WTC11 (cell line): ENCODE measurements around the gene DAZAP2. TPM values are rescaled to one million over a fixed set of nuclear protein-coding genes. Genes with fewer than 3 reads are reported as not detected.

Experiments used
- CBFB ChIP-seq: sonication (generic); formaldehyde crosslinking; IDR thresholded peaks from 2 replicates; pipeline ENCODE4 v1.8.1; 2022; ENCODE audit warnings: mild to moderate bottlenecking, low read depth, missing genetic modification reagents
- CREB1 ChIP-seq: sonication (generic); formaldehyde crosslinking; IDR thresholded peaks from 2 replicates; pipeline ENCODE4 v1.8.0; 2023; ENCODE audit warnings: mild to moderate bottlenecking, missing genetic modification reagents
- E2F5 ChIP-seq: sonication (generic); formaldehyde crosslinking; IDR thresholded peaks from 2 replicates; pipeline ENCODE4 v1.8.1; 2022; ENCODE audit warnings: mild to moderate bottlenecking, moderate library complexity, missing genetic modification reagents
- ERG ChIP-seq: fragments of 250-450 bp; sonication (Bioruptor Pico); IDR thresholded peaks from 2 replicates; pipeline ENCODE4 v1.8.0; 2021; ENCODE audit warnings: mild to moderate bottlenecking
- FOXK1 ChIP-seq: sonication (generic); formaldehyde crosslinking; IDR thresholded peaks from 2 replicates; pipeline ENCODE4 v1.8.0; 2022; ENCODE audit warnings: mild to moderate bottlenecking, moderate library complexity, missing genetic modification reagents
- FOXP4 ChIP-seq: sonication (generic); formaldehyde crosslinking; IDR thresholded peaks from 2 replicates; pipeline ENCODE4 v1.8.0; 2022; ENCODE audit warnings: mild to moderate bottlenecking, missing genetic modification reagents
- GABPB1 ChIP-seq: sonication (generic); formaldehyde crosslinking; IDR thresholded peaks from 2 replicates; pipeline ENCODE4 v1.8.1; 2023; ENCODE audit warnings: mild to moderate bottlenecking, missing genetic modification reagents
- HMGXB4 ChIP-seq: sonication (generic); formaldehyde crosslinking; IDR thresholded peaks from 2 replicates; pipeline ENCODE4 v1.8.1; 2023; ENCODE audit warnings: mild to moderate bottlenecking, moderate library complexity, missing genetic modification reagents
- IRF2 ChIP-seq: sonication (generic); formaldehyde crosslinking; IDR thresholded peaks from 2 replicates; pipeline ENCODE4 v1.8.0; 2022; ENCODE audit warnings: low read depth, missing genetic modification reagents, borderline replicate concordance
- KAT7 ChIP-seq: sonication (generic); formaldehyde crosslinking; IDR thresholded peaks from 2 replicates; pipeline ENCODE4 v1.8.1; 2023; ENCODE audit warnings: missing genetic modification reagents, mild to moderate bottlenecking, borderline replicate concordance
- NR3C1 ChIP-seq: sonication (generic); formaldehyde crosslinking; conservative IDR thresholded peaks from 2 replicates; pipeline ENCODE4 v1.8.1; 2023; ENCODE audit warnings: low read depth, mild to moderate bottlenecking, missing genetic modification reagents
- PREB ChIP-seq: sonication (generic); formaldehyde crosslinking; IDR thresholded peaks from 2 replicates; pipeline ENCODE4 v1.8.1; 2022; ENCODE audit warnings: mild to moderate bottlenecking, missing genetic modification reagents, moderate library complexity, borderline replicate concordance
- SMAD3 ChIP-seq: sonication (generic); formaldehyde crosslinking; IDR thresholded peaks from 2 replicates; pipeline ENCODE4 v1.8.0; 2022; ENCODE audit warnings: missing genetic modification reagents, mild to moderate bottlenecking, borderline replicate concordance
- STAT6 ChIP-seq: sonication (generic); formaldehyde crosslinking; conservative IDR thresholded peaks from 2 replicates; pipeline ENCODE4 v1.8.1; 2023; ENCODE audit warnings: mild to moderate bottlenecking, low read depth, missing genetic modification reagents, moderate library complexity
- TEAD1 ChIP-seq: sonication (generic); formaldehyde crosslinking; IDR thresholded peaks from 2 replicates; pipeline ENCODE4 v1.8.0; 2022; ENCODE audit warnings: mild to moderate bottlenecking, missing genetic modification reagents
- TP53 ChIP-seq: sonication (generic); formaldehyde crosslinking; IDR thresholded peaks from 2 replicates; pipeline ENCODE4 v1.8.1; 2023; ENCODE audit warnings: mild to moderate bottlenecking, missing genetic modification reagents
- ZNF219 ChIP-seq: sonication (generic); formaldehyde crosslinking; IDR thresholded peaks from 2 replicates; pipeline ENCODE4 v1.8.0; 2023; ENCODE audit warnings: missing genetic modification reagents, mild to moderate bottlenecking, borderline replicate concordance
- ZNF281 ChIP-seq: sonication (generic); formaldehyde crosslinking; IDR thresholded peaks from 2 replicates; pipeline ENCODE4 v1.8.0; 2023; ENCODE audit warnings: mild to moderate bottlenecking, missing genetic modification reagents
- ZNF532 ChIP-seq: fragments of 250-450 bp; sonication (Bioruptor Pico); IDR thresholded peaks from 2 replicates; pipeline ENCODE4 v1.9.0; 2021; ENCODE audit warnings: mild to moderate bottlenecking, borderline replicate concordance
- total RNA-seq: library from RNA; stranded (reverse); gene quantifications from 3 replicates; pipeline ENCODE4 v1.2.3, GENCODE V29; 2021

DAZAP2 gene
- total RNA-seq, 1 experiment from 2014 or later = 35.8 TPM

GRCh38 chr12:51270067-51270950, 31.7 kb downstream of the DAZAP2 start, which contains the start of gene SMAGP (continued):
- 0 out of 2 replicates have a peak, but pooled peaks have one; percentile 32 for TF ChIP-seq STAT6
- 0 out of 2 replicates have a peak, but pooled peaks have one; percentile 14 for TF ChIP-seq FOXP4
- no peak for TF ChIP-seq ZNF219 (CRISPR knock-in tag)
- no peak for TF ChIP-seq SMAD3 (CRISPR knock-in tag)
- TF ChIP-seq IRF2 = no peak
- no peak for TF ChIP-seq NR3C1 (CRISPR knock-in tag)
- TF ChIP-seq CBFB (CRISPR knock-in tag) = peak; percentile 40
- TF ChIP-seq E2F5 (CRISPR knock-in tag) = 0 out of 2 replicates have a peak, but pooled peaks have one; percentile 30
- 0 out of 2 replicates have a peak, but pooled peaks have one; percentile 70 for TF ChIP-seq TP53
- TF ChIP-seq GABPB1 = peak; percentile 33; the same call in 1 of the 2 replicates
- TF ChIP-seq HMGXB4 (CRISPR knock-in tag) = peak; percentile 94
- TF ChIP-seq ZNF532 = no peak
- TF ChIP-seq TEAD1 (CRISPR knock-in tag) = no peak
- TF ChIP-seq ZNF281 = no peak
- TF ChIP-seq FOXK1 (CRISPR knock-in tag) = peak; percentile 59
- no peak for TF ChIP-seq ERG
- TF ChIP-seq CREB1 (CRISPR knock-in tag) = no peak
- TF ChIP-seq KAT7 (CRISPR knock-in tag) = 0 out of 2 replicates have a peak, but pooled peaks have one; percentile 4
- no peak for TF ChIP-seq PREB
